ENCODE results near the gene TFDP1. TPM values are rescaled to one million over a fixed set of nuclear protein-coding genes. Genes with fewer than 3 reads are reported as not detected.

TFDP1 gene
- total RNA-seq, 1 experiment from 2014 or later, result 140 TPM

- Histone ChIP-seq H3K9me3 (no peaks in the 10 kb centered on the region), H3K4me1 (no peaks in the 10 kb centered on the region), H3K27me3 (replicated peaks; ENCODE audit: control insufficient read depth, insufficient read depth, low read length) (no peaks in the 10 kb centered on the region), H3K4me3 (ENCODE audit: low read depth, low read length) (no peak overlapping the region), H3K36me3 (ENCODE audit: control insufficient read depth, insufficient read depth, low read length) (no peaks in the 10 kb centered on the region)
- POLR2A ChIA-PET, result no interaction called here
- H3K4me1 Mint-ChIP-seq (ENCODE audit: low read depth, unreplicated experiment), result no peaks in the 10 kb centered on the region
- peaks cover 11% of the 10 kb centered on the region for H3K36me3 Mint-ChIP-seq (ENCODE audit: insufficient read depth, unreplicated experiment)
- CTCF ChIA-PET, result interaction anchor here (0.6 to 0.8 kb wide), 2 partner anchors 90 to 643 kb away, joined by 3 read pairs; no protein-coding TSS in a partner anchor
- intact Hi-C loops (cut with micrococcal nuclease; ENCODE audit: unreplicated experiment), result no loop called here
- H3K27ac Mint-ChIP-seq (ENCODE audit: unreplicated experiment), result no peak overlapping the region
- peak in 1 of 2 experiments; percentile 30 for DNase-seq
- H3K27me3 Mint-ChIP-seq (ENCODE audit: insufficient read depth, unreplicated experiment), result no peaks in the 10 kb centered on the region
- no TSS peak for BruUV-seq (replicated peaks)
- no peak for TF ChIP-seq CTCF (IDR thresholded peaks at IDR 0.05; ENCODE audit: insufficient read depth in 1 of 2, low read depth in 1 of 2, low read length in 1 of 2, severe bottlenecking in 1 of 2, unreplicated experiment in 1 of 2)
- H3K4me3 Mint-ChIP-seq (ENCODE audit: unreplicated experiment), result no peak overlapping the region
- H3K9me3 Mint-ChIP-seq (ENCODE audit: unreplicated experiment), result no peaks in the 10 kb centered on the region
Measured at GRCh38 chr13:113651511-113652403, 67.2 kb downstream of the TFDP1 start.

DNA sequence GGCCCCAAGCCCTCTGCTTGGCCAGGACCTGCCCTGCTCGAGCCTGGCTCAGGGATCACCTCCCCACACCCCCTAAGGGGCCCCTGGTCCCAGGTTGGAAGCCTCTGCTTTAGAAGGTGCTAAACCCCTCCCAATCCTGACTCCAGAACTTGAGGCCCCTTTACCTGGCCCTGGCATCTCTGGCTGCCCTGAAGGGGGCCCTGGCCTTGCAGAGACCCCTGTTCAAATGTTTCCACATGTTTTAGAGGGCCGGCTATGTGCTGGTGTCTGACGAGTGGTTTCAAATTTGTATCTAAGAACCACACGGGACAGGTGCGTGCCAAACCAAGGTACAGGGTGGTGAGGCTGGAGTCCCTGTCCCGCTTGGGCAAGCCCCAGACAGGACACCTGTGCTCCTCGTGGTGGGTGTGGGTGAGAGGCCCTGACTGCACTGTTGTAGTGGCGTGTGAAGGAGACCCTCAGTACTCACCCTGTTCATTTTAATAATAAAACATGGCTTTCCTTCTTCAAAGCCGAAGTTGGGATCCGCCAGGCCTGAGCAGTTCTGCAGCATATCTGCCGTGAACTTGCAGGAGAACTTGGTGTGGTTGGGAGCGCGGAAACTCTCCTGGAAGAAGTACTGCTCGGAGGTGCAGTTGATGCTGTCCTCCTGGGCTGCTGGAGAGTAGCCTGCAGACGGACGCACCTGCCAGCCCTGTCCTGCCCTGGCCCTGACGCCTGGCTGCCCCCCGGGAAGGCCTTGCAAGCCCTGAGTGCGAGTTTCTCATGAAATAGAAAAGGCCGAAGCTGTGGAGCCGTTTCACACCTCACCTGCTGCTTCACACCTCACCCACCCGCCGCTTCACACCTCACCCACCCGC lies 68.1 kb downstream of the TFDP1 start:
- ChIA-PET CTCF (interaction anchor here (0.6 kb wide), 1 partner anchor 642 kb away, joined by 3 read pairs; no protein-coding TSS in a partner anchor), POLR2A (no interaction called here)
- H3K27me3 ChIP-seq (replicated peaks; ENCODE audit: control insufficient read depth, insufficient read depth, low read length), result no peaks in the 10 kb centered on the region
- Mint-ChIP-seq H3K27me3 (ENCODE audit: insufficient read depth, unreplicated experiment) (no peaks in the 10 kb centered on the region), H3K36me3 (ENCODE audit: insufficient read depth, unreplicated experiment) (peaks cover 9% of the 10 kb centered on the region), H3K4me1 (ENCODE audit: low read depth, unreplicated experiment) (no peaks in the 10 kb centered on the region), H3K4me3 (ENCODE audit: unreplicated experiment) (no peak overlapping the region), H3K27ac (ENCODE audit: unreplicated experiment) (no peak overlapping the region), H3K9me3 (ENCODE audit: unreplicated experiment) (no peaks in the 10 kb centered on the region)
- peak in 1 of 2 experiments; percentile 29 for DNase-seq
- H3K9me3 ChIP-seq, result no peaks in the 10 kb centered on the region
- no peak for TF ChIP-seq CTCF (IDR thresholded peaks at IDR 0.05; ENCODE audit: insufficient read depth in 1 of 2, low read depth in 1 of 2, low read length in 1 of 2, severe bottlenecking in 1 of 2, unreplicated experiment in 1 of 2)
- intact Hi-C loops (cut with micrococcal nuclease; ENCODE audit: unreplicated experiment), result no loop called here
- no TSS peak for BruUV-seq (replicated peaks)
- no peaks in the 10 kb centered on the region for H3K4me1 ChIP-seq
- H3K4me3 ChIP-seq (ENCODE audit: low read depth, low read length), result no peak overlapping the region
- no peaks in the 10 kb centered on the region for H3K36me3 ChIP-seq (ENCODE audit: control insufficient read depth, insufficient read depth, low read length)

Data from Caco-2 (cell line).